Natural killer cell (primary cell): ENCODE results near the gene ULK4. TPM values are rescaled to one million over a fixed set of nuclear protein-coding genes. Genes with fewer than 3 reads are reported as not detected.
A peak's percentile ranks its signal among the peaks of the same experiment; 100 is the strongest.

Experiments used
- ATAC-seq, 3 donors: fragments of 150-1000 bp in 2 of 3; fragments of 200-7000 bp in 1 of 3; cut with Tn5 transposase; 1 replicate in 1 of 3; 2 replicates in 2 of 3; pipeline ENCODE4 v1.10.0; 2021; ENCODE audit warnings: mild to moderate bottlenecking in 2 of 3, moderate library complexity in 2 of 3
- DNase-seq, 2 donors: peaks; one replicate each; pipeline versions ENCODE4 v3.0.0 to v3.0.0-alpha.2; 2013 to 2021; ENCODE audit warnings: mixed read lengths in 1 of 2
- H3K27ac ChIP-seq: one replicate; pipeline ENCODE4 v1.5.1; 2013; ENCODE audit warnings: mild to moderate bottlenecking, low read length
- H3K27me3 ChIP-seq: one replicate; pipeline ENCODE4 v1.6.1; 2013; ENCODE audit warnings: low read length; ENCODE audit not compliant: control insufficient read depth, insufficient read depth
- H3K36me3 ChIP-seq: one replicate; pipeline ENCODE4 v1.6.1; 2013; ENCODE audit warnings: low read length; ENCODE audit not compliant: control insufficient read depth, insufficient read depth
- H3K4me1 ChIP-seq: one replicate; pipeline ENCODE4 v1.6.1; 2013; ENCODE audit warnings: low read length; ENCODE audit not compliant: control insufficient read depth, insufficient read depth
- H3K4me3 ChIP-seq: one replicate; pipeline ENCODE4 v1.5.1; 2013; ENCODE audit warnings: low read length
- H3K9me3 ChIP-seq: one replicate; pipeline ENCODE4 v1.6.1; 2013; ENCODE audit warnings: low read length; ENCODE audit not compliant: control insufficient read depth, insufficient read depth
- H3K27ac Mint-ChIP-seq, 2 donors: one replicate each; pipeline ENCODE4 v1.8.0; 2022; ENCODE audit warnings: mild to moderate bottlenecking in 2 of 2, mixed read lengths in 2 of 2, moderate library complexity in 1 of 2
- H3K27me3 Mint-ChIP-seq, 2 donors: one replicate each; pipeline ENCODE4 v1.8.0; 2022; ENCODE audit warnings: low read depth in 2 of 2, mixed read lengths in 2 of 2
- H3K36me3 Mint-ChIP-seq: one replicate; pipeline ENCODE4 v1.8.0; 2022; ENCODE audit warnings: mixed read lengths
- H3K4me1 Mint-ChIP-seq, 2 donors: one replicate each; pipeline ENCODE4 v1.8.0; 2022; ENCODE audit warnings: mixed read lengths in 2 of 2
- H3K4me3 Mint-ChIP-seq: one replicate; pipeline ENCODE4 v1.8.0; 2022; ENCODE audit warnings: mild to moderate bottlenecking, moderate library complexity, mixed read lengths
- H3K9me3 Mint-ChIP-seq, 2 donors: one replicate each; pipeline ENCODE4 v1.8.0; 2022; ENCODE audit warnings: mixed read lengths in 2 of 2
- WGBS: methylation state at CpG from one replicate; pipeline ENCODE4 v1.1.7; 2013; ENCODE audit warnings: missing lambda C conversion rate; ENCODE audit not compliant: insufficient coverage; 5-methylcytosine and 5-hydroxymethylcytosine counted together
- intact Hi-C: fragments of 100-400 bp; cut with micrococcal nuclease; formaldehyde crosslinking; loops from one replicate; pipeline ENCODE4 v1.14.2; 2022
- total RNA-seq, 4 donors: library from RNA; stranded (reverse); fragments of 120-200 nt in 1 of 4; gene quantifications; one replicate each; pipeline versions ENCODE4 v1.2.3 to v1.2.4, GENCODE V29; 2013 to 2022
- TF ChIP-seq, protein P1 (sequence below): fragments of 200-600 bp; IDR thresholded peaks from one replicate; pipeline ENCODE4 v1.8.0; 2022; ENCODE audit warnings: antibody characterized with exemption

The ULK4 gene
- total RNA-seq, 3 donors from 2014 or later (not counting 1 experiment from before 2014, with no cell fraction given): 19.2 to 25.7 (median 21.2) TPM

DNA sequence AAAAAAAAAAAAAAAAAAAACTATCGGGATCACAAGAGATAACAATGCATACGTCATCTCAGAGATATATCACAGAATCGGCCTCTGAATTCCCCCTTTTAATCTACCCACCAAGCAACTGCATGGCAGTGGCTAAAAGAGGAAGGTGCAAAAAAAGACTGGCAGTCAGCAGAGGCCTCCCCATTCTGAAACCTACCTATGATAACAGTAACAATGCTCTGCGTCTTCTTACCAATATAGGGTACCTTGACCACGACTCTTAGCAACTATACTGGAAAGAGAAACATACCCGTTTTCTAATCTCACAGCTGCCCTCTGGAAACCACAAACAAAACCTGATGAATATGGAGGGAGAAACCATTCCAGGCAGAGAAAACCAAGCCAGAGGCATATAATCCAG lies 106.9 kb downstream of the ULK4 start:
- intact Hi-C loops: no loop called here
- no peak for DNase-seq
- H3K4me3 Mint-ChIP-seq: no peak overlapping the region

DNA sequence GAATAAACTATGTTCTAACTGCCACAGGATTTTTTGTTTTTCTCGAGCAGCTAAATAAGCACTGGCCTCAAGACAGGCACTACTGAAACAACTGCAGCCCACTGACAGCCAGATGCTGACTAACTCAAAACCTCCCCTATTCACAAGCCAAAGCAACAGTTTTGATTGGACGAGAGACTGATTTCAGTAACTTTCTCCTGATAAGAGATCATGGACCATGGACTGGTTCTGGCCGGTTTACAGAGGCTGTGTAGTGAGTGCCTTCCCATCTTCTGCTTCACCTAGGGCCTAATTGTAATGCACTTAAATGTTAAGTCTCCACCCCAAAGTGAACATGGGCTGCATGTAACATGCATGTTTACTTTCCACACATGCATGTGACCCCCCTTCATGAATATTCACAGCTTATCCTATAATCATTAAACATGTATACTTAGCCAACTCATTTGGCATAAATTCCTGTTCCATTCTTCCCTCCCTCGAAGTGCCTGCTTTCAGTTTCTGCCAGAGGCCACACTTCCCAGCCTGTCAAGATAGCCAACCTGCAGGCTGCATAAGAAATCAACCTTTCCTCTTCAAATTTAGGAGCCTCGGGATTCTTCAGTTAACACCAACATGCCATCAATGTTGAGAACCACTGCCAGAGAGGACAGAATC lies 108.2 kb downstream of the ULK4 start:
- Histone ChIP-seq H3K4me3 (no peak overlapping the region), H3K4me1 (peaks cover 3% of the 10 kb centered on the region), H3K27ac (no peak overlapping the region), H3K27me3 (no peaks in the 10 kb centered on the region), H3K9me3 (no peaks in the 10 kb centered on the region), H3K36me3 (no peaks in the 10 kb centered on the region)
- TF ChIP-seq, protein P1, sequence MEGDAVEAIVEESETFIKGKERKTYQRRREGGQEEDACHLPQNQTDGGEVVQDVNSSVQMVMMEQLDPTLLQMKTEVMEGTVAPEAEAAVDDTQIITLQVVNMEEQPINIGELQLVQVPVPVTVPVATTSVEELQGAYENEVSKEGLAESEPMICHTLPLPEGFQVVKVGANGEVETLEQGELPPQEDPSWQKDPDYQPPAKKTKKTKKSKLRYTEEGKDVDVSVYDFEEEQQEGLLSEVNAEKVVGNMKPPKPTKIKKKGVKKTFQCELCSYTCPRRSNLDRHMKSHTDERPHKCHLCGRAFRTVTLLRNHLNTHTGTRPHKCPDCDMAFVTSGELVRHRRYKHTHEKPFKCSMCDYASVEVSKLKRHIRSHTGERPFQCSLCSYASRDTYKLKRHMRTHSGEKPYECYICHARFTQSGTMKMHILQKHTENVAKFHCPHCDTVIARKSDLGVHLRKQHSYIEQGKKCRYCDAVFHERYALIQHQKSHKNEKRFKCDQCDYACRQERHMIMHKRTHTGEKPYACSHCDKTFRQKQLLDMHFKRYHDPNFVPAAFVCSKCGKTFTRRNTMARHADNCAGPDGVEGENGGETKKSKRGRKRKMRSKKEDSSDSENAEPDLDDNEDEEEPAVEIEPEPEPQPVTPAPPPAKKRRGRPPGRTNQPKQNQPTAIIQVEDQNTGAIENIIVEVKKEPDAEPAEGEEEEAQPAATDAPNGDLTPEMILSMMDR: no peak
- Mint-ChIP-seq H3K9me3 (no peaks in the 10 kb centered on the region), H3K4me1 (peaks cover 9% of the 10 kb centered on the region in 2 donors), H3K36me3 (no peaks in the 10 kb centered on the region), H3K27ac (no peak overlapping the region), H3K4me3 (no peak overlapping the region), H3K27me3 (no peaks in the 10 kb centered on the region)
- DNase-seq (no peak), ATAC-seq (no peak)
- intact Hi-C loops: no loop called here
- WGBS: 89% methylated on average over 5 of the region's 5 CpGs

More for the DNA sequence above, 106.9 kb downstream of the ULK4 start:
- Histone ChIP-seq H3K27ac (no peak overlapping the region), H3K27me3 (no peaks in the 10 kb centered on the region), H3K4me3 (no peak overlapping the region), H3K36me3 (no peaks in the 10 kb centered on the region), H3K9me3 (no peaks in the 10 kb centered on the region), H3K4me1 (no peaks in the 10 kb centered on the region)
- Mint-ChIP-seq H3K27me3 (no peaks in the 10 kb centered on the region), H3K4me1 (no peaks in the 10 kb centered on the region), H3K27ac (no peak overlapping the region), H3K9me3 (no peaks in the 10 kb centered on the region), H3K36me3 (no peaks in the 10 kb centered on the region)
- WGBS: 70% methylated on average over 5 of the region's 6 CpGs
- TF ChIP-seq, protein P1: no peak
- ATAC-seq: no peak

DNA sequence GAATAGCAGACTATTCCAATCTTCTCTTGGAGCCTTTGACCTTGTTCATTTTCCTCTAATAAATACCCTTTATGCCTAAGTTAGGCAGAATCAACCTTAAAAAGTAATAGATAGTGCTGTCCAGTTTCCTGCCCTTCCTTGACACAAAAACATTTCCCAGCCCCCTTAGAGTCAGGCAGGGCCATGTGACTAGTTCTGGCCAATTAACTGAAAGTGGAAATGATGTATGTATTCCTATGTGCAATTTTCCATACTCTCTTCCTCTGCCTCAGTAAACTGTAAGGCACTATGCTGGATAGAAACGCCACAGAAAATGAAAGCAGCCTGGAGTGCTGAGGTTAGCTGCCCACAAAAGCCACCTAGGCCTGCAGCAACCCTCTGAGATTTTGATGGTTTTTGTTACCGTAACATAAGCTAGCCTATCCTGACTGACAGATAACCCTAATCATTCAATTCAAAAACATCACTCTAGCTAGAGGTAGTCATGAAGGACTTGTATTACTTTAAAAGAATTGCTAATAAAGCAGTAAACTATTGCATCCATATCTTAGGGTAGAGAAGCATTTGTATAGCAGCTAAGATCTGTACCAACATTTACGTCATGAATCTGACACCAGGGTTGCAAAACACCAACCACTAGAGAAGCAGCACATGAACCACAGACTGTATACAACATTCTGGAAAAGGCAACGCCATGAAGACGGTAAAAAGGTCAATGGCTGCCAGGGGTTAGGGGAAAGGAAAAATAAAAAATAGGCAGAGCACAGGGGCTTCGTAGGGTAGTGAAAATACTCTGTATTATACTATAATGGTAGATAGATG lies 112.9 kb downstream of the ULK4 start:
- TF ChIP-seq, protein P1: no peak
- Histone ChIP-seq H3K9me3 (no peaks in the 10 kb centered on the region), H3K27me3 (no peaks in the 10 kb centered on the region), H3K27ac (no peak overlapping the region), H3K4me3 (no peak overlapping the region), H3K36me3 (no peaks in the 10 kb centered on the region), H3K4me1 (peaks cover 7% of the 10 kb centered on the region)
- peak overlapping the region; percentile 2 to 5 for H3K27ac Mint-ChIP-seq
- no peaks in the 10 kb centered on the region for H3K36me3 Mint-ChIP-seq
- no peaks in the 10 kb centered on the region for H3K27me3 Mint-ChIP-seq
- ATAC-seq: peak; percentile 63 to 80 (median 66)
- DNase-seq: no peak
- H3K9me3 Mint-ChIP-seq: no peaks in the 10 kb centered on the region
- WGBS: 43% methylated on average over 2 of the region's 6 CpGs
- H3K4me3 Mint-ChIP-seq: peak overlapping the region; percentile 6
- intact Hi-C loops: no loop called here
- H3K4me1 Mint-ChIP-seq: peaks cover 13 to 17% of the 10 kb centered on the region in 2 donors
